ENCODE results near the gene HAS3.
"Not testable (repeated sequence)": the region's sequence is repeated elsewhere in the genome, so short reads cannot be mapped to it uniquely, and the experiment has no call there.

The HAS3 gene, protein sequence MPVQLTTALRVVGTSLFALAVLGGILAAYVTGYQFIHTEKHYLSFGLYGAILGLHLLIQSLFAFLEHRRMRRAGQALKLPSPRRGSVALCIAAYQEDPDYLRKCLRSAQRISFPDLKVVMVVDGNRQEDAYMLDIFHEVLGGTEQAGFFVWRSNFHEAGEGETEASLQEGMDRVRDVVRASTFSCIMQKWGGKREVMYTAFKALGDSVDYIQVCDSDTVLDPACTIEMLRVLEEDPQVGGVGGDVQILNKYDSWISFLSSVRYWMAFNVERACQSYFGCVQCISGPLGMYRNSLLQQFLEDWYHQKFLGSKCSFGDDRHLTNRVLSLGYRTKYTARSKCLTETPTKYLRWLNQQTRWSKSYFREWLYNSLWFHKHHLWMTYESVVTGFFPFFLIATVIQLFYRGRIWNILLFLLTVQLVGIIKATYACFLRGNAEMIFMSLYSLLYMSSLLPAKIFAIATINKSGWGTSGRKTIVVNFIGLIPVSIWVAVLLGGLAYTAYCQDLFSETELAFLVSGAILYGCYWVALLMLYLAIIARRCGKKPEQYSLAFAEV

DNA sequence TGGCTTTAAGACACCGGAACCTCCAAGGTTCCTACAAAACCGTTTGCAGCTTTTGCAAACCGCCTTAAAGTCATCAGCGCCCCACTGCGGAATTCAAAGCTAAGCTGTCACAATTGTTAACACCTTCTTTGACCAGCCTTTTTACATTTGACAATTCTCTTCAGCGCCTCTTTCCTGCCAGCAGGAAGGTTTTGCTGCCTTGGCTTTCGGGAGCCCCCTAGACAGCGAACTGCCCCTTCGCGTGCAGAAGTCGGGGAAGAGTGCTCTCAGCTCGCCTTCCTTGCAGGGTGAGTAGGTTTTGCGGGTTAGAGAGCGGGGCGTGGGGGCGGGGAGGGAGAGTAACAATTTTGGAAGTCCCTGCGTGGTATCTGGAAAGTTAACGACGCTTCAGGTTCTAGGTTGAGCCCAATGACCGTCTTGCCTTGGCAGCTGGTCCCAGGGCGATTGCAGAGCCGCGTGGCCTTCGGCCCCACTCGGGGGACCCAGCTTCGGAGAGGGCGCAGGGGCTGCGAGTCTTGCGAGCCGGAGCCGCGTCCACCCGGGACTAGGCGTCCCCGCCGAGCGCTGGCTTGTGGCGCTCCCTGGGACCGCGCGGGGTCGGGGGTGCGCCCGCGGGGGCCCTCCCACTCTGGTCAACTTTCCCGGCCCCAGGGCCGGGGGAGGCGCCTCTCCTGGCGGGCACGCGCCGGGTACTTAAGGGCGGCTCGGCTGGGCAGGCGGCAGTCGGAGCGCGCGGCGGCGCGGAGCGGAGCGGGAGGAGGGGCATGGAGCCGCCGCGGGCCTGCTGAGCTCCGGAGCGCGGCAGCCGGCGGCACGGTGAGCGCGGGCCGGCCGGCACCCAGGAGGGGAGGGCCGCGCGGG is at the start of gene HAS3:
HAS3 (plus strand) TSS at position 153 of the 861 bp plus-strand sequence. CDS start 3,743 bp downstream, outside the sequence.
- TF ChIP-seq GATA1 (IDR thresholded peaks at IDR 0.05; ENCODE audit: low read depth, low read length) = no peak
- no peak for TF ChIP-seq POLR2A (IDR thresholded peaks at IDR 0.05; ENCODE audit: low read length)
- DNase-seq = peak; percentile 56 to 62

DNA sequence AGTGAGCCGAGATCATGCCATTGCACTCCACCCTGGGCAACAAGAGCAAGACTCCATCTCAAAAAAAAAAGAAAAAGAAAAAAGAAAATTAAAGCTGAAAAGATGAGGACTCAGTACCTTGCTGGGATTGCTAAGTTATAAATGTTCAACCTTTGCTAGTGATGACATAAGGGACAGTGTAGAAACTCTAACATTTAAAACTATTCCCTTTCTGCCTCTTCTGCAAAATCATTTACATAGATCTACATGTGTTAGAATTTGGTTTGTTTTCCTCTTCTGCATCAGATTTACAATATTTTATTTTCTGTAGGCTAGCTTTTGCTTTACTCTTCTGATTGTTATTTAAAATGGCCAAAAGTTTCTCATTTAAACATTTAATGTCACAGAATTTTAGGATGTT is 49.5 kb upstream of the HAS3 start:
- no peak for DNase-seq
- no peak for TF ChIP-seq GATA1 (IDR thresholded peaks at IDR 0.05; ENCODE audit: low read depth, low read length)
- TF ChIP-seq POLR2A (IDR thresholded peaks at IDR 0.05; ENCODE audit: low read length) = no peak

DNA sequence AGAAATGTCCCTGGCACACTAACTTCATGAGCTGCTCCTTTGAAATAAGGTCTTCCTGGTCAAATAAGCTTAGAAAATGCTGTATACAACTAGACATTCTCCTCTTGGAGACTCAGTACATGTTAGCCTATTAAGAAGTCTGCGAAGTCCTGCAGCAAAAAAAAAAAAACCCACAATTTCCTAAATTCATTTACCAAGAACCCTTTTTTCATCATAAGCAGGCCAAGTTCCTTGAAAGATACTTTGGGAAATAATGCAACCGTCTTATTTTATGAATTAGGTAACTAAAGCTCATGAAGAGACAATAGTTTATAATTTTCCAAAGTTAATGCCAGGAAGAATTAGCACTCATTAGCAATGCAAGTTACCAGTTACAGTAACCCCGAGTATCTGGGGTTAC is 49.0 kb upstream of the HAS3 start:
- TF ChIP-seq GATA1 (IDR thresholded peaks at IDR 0.05; ENCODE audit: low read depth, low read length) (no peak), POLR2A (IDR thresholded peaks at IDR 0.05; ENCODE audit: low read length) (no peak)

DNA sequence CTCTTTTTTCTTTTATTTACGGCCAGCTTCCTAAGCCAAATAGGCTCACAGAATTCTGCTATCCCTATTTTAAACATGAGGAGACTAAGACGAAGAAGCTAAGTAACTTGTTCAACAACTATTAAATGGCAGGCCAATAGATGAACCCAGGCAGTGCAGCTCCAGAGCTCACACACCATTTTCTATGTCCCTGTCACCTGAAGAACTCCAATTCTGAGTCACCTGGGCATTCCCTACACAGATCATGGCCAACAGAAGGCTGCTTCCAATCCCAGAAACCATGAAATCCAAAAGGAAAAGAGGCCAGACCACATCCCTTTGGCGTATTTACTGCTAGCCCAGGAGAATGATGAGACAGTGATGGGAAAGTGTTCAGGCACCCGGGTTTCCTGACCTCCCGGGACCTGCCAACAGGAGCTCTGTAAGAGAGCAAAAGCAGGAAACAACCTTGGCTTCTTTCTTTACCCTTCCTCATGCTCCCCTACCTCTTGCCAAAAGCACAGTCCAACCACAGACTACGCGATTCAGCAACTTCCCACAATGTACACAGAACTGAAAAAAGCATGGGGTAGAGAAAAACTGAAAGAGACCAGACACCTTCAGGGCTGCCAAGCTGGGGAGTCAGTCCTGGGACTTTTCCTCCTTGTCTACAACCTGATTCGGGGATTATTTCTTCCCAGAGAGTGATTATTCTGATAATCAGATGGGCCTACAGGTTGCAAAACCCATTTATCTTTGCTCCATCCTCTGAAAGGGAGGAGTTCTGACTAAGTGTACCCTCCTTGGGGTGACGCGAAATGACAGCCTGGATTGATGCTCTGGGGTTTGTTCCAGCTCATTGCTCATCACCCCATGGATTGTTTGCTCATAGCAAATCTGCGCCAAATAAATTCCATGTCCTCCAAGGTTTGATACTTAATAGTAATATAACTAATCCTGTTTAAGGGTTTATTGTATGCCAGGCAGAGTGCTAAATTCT is 47.8 kb upstream of the HAS3 start:
- DNase-seq = no peak
- TF ChIP-seq GATA1 (IDR thresholded peaks at IDR 0.05; ENCODE audit: low read depth, low read length) = no peak
- TF ChIP-seq POLR2A (IDR thresholded peaks at IDR 0.05; ENCODE audit: low read length) = no peak

More for the DNA sequence above, 49.0 kb upstream of the HAS3 start:
- DNase-seq = no peak

DNA sequence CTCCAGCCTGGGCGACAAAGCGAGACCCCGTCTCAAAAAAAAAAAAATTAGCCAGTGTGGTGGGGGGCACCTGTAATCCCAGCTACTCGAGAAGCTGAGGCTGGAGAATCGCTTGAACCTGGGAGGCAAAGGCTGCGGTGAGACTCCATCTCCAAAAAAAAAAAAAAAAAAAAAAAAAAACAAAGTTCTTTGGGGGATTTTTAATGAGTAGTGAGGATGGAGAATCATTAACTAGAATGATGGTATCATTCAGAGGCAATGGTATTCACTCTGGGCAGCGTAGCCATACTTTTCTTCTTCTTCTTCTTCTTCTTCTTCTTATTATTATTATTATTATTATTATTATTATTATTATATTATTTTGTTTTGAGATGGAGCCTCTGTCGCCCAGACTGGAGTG is 42.0 kb upstream of the HAS3 start:
- not testable (repeated sequence) for DNase-seq

DNA sequence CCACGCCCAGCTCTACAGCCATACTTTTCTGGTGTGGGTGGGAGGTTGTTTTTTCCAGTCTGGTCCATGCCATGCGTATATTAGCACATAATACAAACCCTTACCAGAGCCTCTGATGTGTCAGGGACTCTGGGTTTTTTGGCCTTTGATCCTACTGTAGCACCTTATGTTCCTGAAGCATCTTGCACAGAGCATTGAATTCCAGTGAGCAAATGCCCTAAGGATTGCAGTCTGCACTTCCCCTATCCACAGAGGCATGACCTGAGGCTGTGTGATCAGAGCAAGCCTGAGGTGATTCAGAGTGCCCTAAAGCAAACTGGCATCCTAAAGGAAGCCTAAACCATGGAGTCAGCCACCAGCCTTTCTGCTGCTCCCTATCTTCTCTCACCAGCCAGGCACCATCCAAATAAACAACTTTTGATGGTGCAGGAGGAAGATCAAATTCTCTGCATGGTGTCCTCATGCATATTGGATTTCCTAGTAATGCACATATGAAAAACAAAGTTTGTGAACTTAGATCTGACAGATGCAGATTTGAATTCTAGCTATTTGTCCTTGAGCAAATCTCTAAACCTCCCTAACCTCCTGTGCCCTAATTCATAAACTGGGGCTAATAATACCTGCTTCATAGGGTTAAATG is 41.2 kb upstream of the HAS3 start:
- DNase-seq = no peak
- TF ChIP-seq POLR2A (IDR thresholded peaks at IDR 0.05; ENCODE audit: low read length) = no peak
- no peak for TF ChIP-seq GATA1 (IDR thresholded peaks at IDR 0.05; ENCODE audit: low read depth, low read length)

DNA sequence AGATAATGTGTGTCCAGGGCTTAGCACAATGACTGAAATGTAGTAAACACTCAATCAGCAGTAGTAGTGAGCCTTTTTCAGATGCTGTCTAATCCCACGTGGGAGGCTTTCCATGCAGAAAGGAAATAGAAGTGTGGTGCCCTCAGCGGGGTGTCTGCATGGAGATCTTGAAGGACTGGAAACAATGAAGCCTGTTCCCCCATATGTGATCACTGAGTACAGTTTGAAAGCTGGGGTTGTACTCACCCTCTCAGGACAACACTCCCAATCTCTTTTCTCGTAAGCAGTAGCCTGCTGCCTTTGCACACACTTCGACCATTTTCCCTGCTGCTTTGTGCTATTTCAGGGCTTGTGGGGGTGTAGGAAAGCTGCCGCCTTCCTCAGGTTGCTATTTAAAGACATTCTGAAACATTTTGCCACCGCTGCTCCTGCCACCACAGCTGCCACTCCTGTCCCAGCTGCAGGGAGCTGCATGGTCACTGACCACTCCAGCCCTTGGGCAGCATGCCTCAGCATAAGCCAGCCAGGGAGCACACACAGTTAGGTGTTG is 40.6 kb upstream of the HAS3 start:
- no peak for TF ChIP-seq POLR2A (IDR thresholded peaks at IDR 0.05; ENCODE audit: low read length)
- no peak for DNase-seq

DNA sequence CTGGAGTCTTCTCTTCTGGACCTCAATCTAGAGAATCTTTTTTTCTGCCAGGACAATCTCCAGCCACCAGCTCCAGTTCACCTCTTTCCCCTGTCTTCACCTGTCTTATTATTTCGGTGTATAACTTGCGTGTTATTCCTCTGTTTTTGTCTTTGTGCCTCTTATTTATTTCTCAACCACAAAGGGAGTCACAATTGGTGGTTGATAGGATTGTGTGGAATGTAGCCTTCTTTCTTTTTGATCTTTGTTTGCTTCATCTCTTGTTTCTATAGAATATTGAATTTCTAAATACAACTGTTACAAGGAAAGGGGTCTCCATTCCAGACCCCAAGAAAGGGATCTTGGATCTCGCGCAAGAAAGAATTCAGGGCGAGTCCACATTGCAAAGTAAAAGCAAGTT is 35.9 kb upstream of the HAS3 start:
- TF ChIP-seq POLR2A (IDR thresholded peaks at IDR 0.05; ENCODE audit: low read length) = no peak
- TF ChIP-seq GATA1 (IDR thresholded peaks at IDR 0.05; ENCODE audit: low read depth, low read length) = no peak
- no peak for DNase-seq

DNA sequence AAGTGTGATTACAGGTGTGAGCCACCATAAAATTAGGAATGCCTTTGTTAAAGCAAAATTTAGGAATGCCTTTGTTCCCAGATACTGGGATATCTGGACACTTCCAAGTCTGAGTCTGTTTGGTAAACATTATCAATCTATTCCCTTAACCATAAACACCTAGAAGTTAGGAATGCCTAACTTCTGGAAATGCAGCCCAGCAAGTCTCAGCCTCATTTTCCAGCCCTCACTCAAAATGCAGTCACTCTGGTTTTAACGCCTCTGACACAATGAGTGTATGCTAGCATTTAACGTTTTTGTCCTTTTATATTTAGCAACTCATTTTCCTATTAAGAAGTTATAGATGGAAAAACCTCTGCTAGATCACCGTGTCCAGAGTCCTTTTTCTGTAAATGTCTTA is 34.4 kb upstream of the HAS3 start:
- DNase-seq = no peak
- TF ChIP-seq GATA1 (IDR thresholded peaks at IDR 0.05; ENCODE audit: low read depth, low read length) (no peak), POLR2A (IDR thresholded peaks at IDR 0.05; ENCODE audit: low read length) (no peak)

DNA sequence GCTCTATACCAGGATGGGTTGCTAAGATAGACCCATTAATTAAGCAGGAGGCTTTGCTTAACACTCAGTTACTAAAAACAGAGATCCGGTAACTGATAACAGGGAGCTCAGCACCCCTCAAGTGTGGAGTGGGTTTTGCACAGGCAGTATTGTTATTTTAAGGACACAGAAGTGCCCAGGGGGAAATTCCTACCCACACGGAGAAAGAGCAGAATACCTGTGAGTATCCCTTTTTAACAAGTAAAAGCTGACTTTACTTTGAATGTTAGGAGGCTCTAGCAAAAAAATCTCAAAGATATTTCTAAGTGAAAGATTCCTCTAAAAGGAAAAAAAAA is 32.8 kb upstream of the HAS3 start:
- no peak for DNase-seq
- TF ChIP-seq GATA1 (IDR thresholded peaks at IDR 0.05; ENCODE audit: low read depth, low read length) = no peak
- no peak for TF ChIP-seq POLR2A (IDR thresholded peaks at IDR 0.05; ENCODE audit: low read length)

DNA sequence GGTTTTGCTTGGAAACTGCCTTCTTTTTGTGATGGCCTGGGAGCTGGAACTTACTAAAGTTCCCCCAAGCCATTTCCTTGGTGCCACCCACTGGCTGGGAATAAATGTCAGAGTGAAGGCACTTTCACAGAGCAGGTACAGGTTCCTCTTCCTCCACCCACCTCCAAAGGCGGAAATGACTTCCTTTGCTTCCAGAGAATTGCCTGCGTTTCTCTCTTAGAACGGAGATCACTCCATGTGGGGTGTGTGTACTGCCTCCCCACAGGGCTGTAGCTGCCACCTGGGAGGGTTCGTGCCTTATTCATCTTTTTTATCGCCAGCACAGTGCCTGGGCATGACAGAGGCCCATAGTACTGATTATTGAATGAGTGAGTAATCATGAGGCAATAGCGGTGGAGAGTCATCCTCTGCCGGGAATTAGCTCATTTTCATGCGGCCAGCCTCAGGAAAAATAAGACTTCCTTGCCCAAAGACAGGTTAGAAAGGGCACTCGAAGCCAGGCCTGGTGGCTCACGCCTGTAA is 32.2 kb upstream of the HAS3 start:
- TF ChIP-seq POLR2A (IDR thresholded peaks at IDR 0.05; ENCODE audit: low read length) (no peak), GATA1 (IDR thresholded peaks at IDR 0.05; ENCODE audit: low read depth, low read length) (no peak)
- DNase-seq = no peak

DNA sequence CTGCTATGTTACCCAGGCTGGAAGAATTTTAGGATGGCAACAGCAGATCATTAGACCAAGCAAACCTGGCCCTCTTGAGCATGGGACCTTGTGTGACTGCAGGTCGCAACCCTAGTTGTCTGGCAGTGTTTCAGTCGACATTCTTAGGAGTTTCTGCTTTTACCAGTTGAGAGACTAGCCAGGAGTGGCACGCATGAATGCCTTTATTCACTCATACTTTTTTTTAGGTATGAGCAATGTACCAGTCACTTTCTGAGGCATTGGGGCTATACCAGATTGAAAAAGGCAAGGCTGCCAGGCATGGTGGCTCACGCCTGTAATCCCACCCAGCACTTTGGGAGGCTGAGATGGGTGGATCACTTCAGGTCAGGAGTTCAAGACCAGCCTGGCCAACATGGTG is 28.2 kb upstream of the HAS3 start:
- no peak for TF ChIP-seq GATA1 (IDR thresholded peaks at IDR 0.05; ENCODE audit: low read depth, low read length)
- no peak for DNase-seq

DNA sequence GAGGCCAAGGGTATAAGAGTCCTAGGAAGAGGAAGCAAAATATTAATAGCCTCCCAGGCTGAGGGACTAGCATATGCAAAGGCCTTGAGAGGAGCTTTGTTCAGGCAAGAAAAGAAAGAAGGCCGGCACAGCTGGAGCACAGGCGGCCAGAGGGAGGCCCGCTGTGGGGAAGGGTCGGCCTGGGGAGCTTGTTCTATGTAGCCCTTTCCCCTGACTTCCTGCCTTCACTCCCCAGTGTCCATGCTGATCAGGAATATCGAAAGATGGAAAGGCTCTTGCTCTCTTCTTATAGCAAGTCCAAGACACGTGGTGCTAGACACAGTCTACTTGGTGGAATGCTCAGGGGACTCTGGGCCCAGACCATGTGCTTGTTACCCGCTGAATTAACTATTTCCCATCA is 27.4 kb upstream of the HAS3 start:
- TF ChIP-seq POLR2A (IDR thresholded peaks at IDR 0.05; ENCODE audit: low read length) (no peak), GATA1 (IDR thresholded peaks at IDR 0.05; ENCODE audit: low read depth, low read length) (no peak)
- DNase-seq = no peak

Data from erythroblast (primary cell).